GM12878 (cell line): ENCODE data around the gene FPR1. TPM values are rescaled to one million over a fixed set of nuclear protein-coding genes. Genes with fewer than 3 reads are reported as not detected.

Experiments used
- BHLHE40 ChIP-seq, 2 experiments: fragments of 450-650 bp in 1 of 2; IDR thresholded peaks; 2 replicates each; pipeline ENCODE4 v1.6.1; 2011 to 2017; ENCODE audit warnings: low read depth in 2 of 2, borderline replicate concordance in 1 of 2, improper control_type of control experiment in 1 of 2, low read length in 1 of 2, mild to moderate bottlenecking in 1 of 2
- CREB1 ChIP-seq: IDR thresholded peaks from 2 replicates; pipeline ENCODE4 v1.6.1; 2012; ENCODE audit warnings: low read depth, mild to moderate bottlenecking, inconsistent platforms
- IKZF1 ChIP-seq: fragments of 450-650 bp; conservative IDR thresholded peaks from 2 replicates; pipeline ENCODE4 v1.6.1; 2017; ENCODE audit warnings: antibody characterized with exemption, mild to moderate bottlenecking
- JUND ChIP-seq: IDR thresholded peaks from 2 replicates; pipeline ENCODE4 v1.6.1; 2012; ENCODE audit warnings: low read depth, mild to moderate bottlenecking, low read length, improper control_type of control experiment, moderate library complexity
- MEF2A ChIP-seq: IDR thresholded peaks from 2 replicates; pipeline ENCODE4 v1.6.1; 2011; ENCODE audit warnings: low read depth, mild to moderate bottlenecking, low read length, moderate library complexity; ENCODE audit not compliant: insufficient read depth
- MTA2 ChIP-seq: fragments of 450-650 bp; IDR thresholded peaks from 2 replicates; pipeline ENCODE4 v1.6.1; 2016; ENCODE audit warnings: low read depth, mild to moderate bottlenecking, moderate library complexity
- NFYB ChIP-seq: IDR thresholded peaks from 2 replicates; pipeline ENCODE4 v1.6.1; 2011; ENCODE audit warnings: low read depth, mild to moderate bottlenecking, low read length, improper control_type of control experiment, moderate library complexity; ENCODE audit not compliant: insufficient read depth
- SPI1 ChIP-seq: IDR thresholded peaks from 2 replicates; pipeline ENCODE4 v1.6.1; 2011; ENCODE audit warnings: low read depth, mild to moderate bottlenecking, low read length, moderate library complexity, borderline replicate concordance; ENCODE audit not compliant: insufficient read depth
- SUZ12 ChIP-seq: fragments of 200-600 bp; sonication (generic); IDR thresholded peaks from one replicate; pipeline ENCODE4 v1.6.1; 2018; ENCODE audit warnings: antibody characterized with exemption, mild to moderate bottlenecking; ENCODE audit not compliant: unreplicated experiment
- polyA plus RNA-seq, 11 experiments: library from polyadenylated mRNA; depleted of rRNA in 4 of 11; unstranded in 6 of 11; stranded (reverse) in 5 of 11; fragments of >200 nt; fragmentation: Nextera tagmentation in 4 of 11; fragmentation: Illumina TruSeq in 1 of 11; extraction: Ambion mirVana in 4 of 11; extraction: Trizol in 1 of 11; gene quantifications; 1 replicate in 1 of 11; 2 replicates in 10 of 11; pipeline versions ENCODE4 v1.2.1 to v1.2.3, GENCODE V29; 2011 to 2016; ENCODE audit warnings: inconsistent platforms in 2 of 11, missing spikeins in 2 of 11, low read depth in 1 of 11
- total RNA-seq, 4 experiments: library from RNA; depleted of rRNA in 3 of 4; stranded (reverse); fragments of >200 nt in 3 of 4; fragmentation: Illumina TruSeq in 1 of 4; extraction: Trizol in 1 of 4; gene quantifications; 2 replicates each; pipeline versions ENCODE4 v1.2.1 to v1.2.3, GENCODE V29; 2013 to 2021
- TF ChIP-seq, protein P1 (sequence below): IDR thresholded peaks from 2 replicates; pipeline ENCODE4 v1.6.1; 2012; ENCODE audit warnings: low read depth, low read length, improper control_type of control experiment

Gene FPR1
- total and polyA plus RNA-seq, 10 of the 15 experiments (the other 5 are each of a cell fraction or from before 2014, with no cell fraction given): not detected

DNA sequence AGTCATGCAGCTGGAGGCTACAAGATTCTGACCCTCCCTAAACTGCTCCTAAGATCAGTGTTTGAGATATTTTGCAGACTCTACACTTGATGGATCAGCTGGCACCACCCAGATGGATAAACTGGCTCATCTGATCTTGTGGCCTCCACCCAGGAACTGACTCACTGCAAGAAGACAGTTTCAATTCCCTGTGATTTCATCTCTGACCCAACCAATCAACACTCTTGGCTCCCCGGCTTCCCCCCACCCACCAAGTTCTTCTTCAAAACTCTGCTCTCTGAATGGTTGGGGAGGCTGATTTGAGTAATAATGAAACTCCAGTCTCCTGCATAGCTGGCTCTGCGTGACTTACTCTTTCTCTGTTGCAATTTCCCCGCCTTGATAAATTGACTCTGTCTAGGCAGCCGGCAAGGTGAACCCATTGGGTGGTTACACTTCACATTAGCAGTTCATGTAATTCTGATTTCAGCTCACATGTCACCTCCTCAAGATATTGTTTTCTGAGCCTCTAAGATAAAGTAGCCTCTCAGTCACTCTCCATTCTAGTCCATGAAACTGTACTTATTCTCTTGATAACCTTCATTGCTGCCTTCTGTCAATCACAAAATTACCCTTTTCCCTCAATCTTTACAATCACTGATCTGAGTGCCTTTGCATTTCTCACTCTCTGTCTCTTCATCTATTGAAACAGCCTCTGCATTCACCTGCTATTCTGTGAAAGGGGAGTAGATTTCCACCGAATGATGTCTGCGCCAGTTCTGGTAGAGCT is 33.4 kb upstream of the FPR1 start (continued):
- TF ChIP-seq IKZF1 (no peak), BHLHE40 (IDR thresholded peaks at IDR 0.05; ENCODE audit: borderline replicate concordance in 1 of 2, low read depth in 2 of 2, low read length in 1 of 2) (peak in 1 of 2 experiments; percentile 70; a peak in 1 of 4 replicates), SPI1 (peak; percentile 12; the same call in 1 of the 2 replicates), SUZ12 (no peak), CREB1 (no peak), MEF2A (0 out of 2 replicates have a peak, but pooled peaks have one; percentile 12), MTA2 (peak; percentile 31; the same call in 1 of the 2 replicates), JUND (peak; percentile 46; the same call in 1 of the 2 replicates), NFYB (peak; percentile 76)
- TF ChIP-seq, protein P1, sequence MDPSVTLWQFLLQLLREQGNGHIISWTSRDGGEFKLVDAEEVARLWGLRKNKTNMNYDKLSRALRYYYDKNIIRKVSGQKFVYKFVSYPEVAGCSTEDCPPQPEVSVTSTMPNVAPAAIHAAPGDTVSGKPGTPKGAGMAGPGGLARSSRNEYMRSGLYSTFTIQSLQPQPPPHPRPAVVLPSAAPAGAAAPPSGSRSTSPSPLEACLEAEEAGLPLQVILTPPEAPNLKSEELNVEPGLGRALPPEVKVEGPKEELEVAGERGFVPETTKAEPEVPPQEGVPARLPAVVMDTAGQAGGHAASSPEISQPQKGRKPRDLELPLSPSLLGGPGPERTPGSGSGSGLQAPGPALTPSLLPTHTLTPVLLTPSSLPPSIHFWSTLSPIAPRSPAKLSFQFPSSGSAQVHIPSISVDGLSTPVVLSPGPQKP: no peak
- TF ChIP-seq, all 136 proteins: peak for 13
